Effector memory CD8-positive, alpha-beta T cell (primary cell): ENCODE measurements around the gene CMAS.

Experiments used
- ATAC-seq: fragments of 150-1000 bp; cut with Tn5 transposase; replicated peaks from 2 replicates; pipeline ENCODE4 v1.10.0; 2021; ENCODE audit warnings: mild to moderate bottlenecking, moderate library complexity
- DNase-seq, 3 experiments: peaks; one replicate each; pipeline ENCODE4 v3.0.0; 2021
- H3K27ac Mint-ChIP-seq, 2 donors: one replicate each; pipeline ENCODE4 v1.8.0; 2022; ENCODE audit warnings: mild to moderate bottlenecking in 2 of 2, mixed read lengths in 2 of 2, moderate library complexity in 2 of 2
- H3K27me3 Mint-ChIP-seq, 2 donors: one replicate each; pipeline ENCODE4 v1.8.0; 2022; ENCODE audit warnings: mixed read lengths in 2 of 2
- H3K36me3 Mint-ChIP-seq: one replicate; pipeline ENCODE4 v1.8.0; 2022; ENCODE audit warnings: mild to moderate bottlenecking, moderate library complexity, mixed read lengths; ENCODE audit not compliant: insufficient read depth
- H3K4me1 Mint-ChIP-seq, 2 donors: one replicate each; pipeline ENCODE4 v1.8.0; 2022; ENCODE audit warnings: low read depth in 2 of 2, mixed read lengths in 2 of 2
- H3K4me3 Mint-ChIP-seq, 2 donors: one replicate each; pipeline ENCODE4 v1.8.0; 2022; ENCODE audit warnings: mild to moderate bottlenecking in 2 of 2, mixed read lengths in 2 of 2, moderate library complexity in 2 of 2
- H3K9me3 Mint-ChIP-seq, 2 donors: one replicate each; pipeline ENCODE4 v1.8.0; 2022; ENCODE audit warnings: mixed read lengths in 2 of 2

The CMAS gene

GRCh38 chr12:22032732-22033131 is 13.3 kb upstream of the CMAS start:
- Mint-ChIP-seq H3K4me3 (no peak overlapping the region), H3K27me3 (no peaks in the 10 kb centered on the region), H3K9me3 (no peaks in the 10 kb centered on the region), H3K36me3 (no peaks in the 10 kb centered on the region), H3K27ac (no peak overlapping the region), H3K4me1 (no peaks in the 10 kb centered on the region)
- DNase-seq (no peak), ATAC-seq (no peak)

GRCh38 chr12:22034709-22035506 is 11.1 kb upstream of the CMAS start:
- no peaks in the 10 kb centered on the region for H3K4me1 Mint-ChIP-seq
- no peak overlapping the region for H3K4me3 Mint-ChIP-seq
- no peaks in the 10 kb centered on the region for H3K36me3 Mint-ChIP-seq
- H3K27me3 Mint-ChIP-seq = peaks cover 3 to 4% of the 10 kb centered on the region in 2 donors
- no peaks in the 10 kb centered on the region for H3K9me3 Mint-ChIP-seq
- DNase-seq (no peak), ATAC-seq (no peak)
- no peak overlapping the region for H3K27ac Mint-ChIP-seq

DNA sequence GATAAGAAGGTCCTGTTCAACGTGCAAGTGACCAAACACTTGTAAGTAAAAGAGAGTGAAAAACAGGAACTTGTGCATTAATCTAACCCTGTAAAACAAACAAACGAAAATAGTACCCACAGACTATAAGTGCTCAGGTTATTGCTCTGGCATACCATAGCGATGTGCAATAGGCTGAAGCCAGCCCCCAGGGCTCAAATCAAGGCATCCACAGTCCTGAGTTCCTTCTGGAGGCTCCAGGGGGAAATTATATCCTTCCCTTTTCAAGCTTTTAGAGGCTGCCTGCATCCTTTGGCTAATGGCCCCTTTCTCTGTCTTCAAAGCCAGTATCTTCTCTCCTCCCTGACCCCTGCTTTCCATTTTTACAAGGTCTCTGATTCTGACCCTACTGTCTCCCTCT is 8.1 kb upstream of the CMAS start:
- no peaks in the 10 kb centered on the region for H3K9me3 Mint-ChIP-seq

DNA sequence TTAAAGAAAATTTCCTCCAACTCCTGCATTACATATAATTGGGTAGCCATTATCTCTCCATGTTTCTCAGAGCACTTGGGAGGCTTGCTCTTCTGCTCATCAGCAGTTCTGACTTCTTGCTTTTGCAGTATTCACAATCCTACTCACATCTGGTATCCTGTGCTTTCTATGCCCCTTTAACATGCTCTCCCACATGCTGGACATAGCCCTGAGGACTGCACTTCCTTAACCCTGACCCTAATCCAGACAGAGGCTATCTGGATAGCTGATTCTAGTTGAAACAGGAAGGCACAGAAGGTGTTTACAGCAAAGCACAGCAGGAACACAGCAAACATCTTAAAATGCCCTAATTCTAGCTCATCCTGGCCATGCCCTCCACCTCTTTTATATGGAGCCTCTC is 7.3 kb upstream of the CMAS start:
- Mint-ChIP-seq H3K4me3 (no peak overlapping the region), H3K36me3 (no peaks in the 10 kb centered on the region), H3K4me1 (no peaks in the 10 kb centered on the region), H3K27me3 (peaks cover 7 to 15% of the 10 kb centered on the region in 2 donors), H3K27ac (no peak overlapping the region), H3K9me3 (no peaks in the 10 kb centered on the region)
- DNase-seq (no peak), ATAC-seq (no peak)

More for the DNA sequence above, 8.1 kb upstream of the CMAS start:
- no peak for DNase-seq
- peaks cover 7 to 15% of the 10 kb centered on the region in 2 donors for H3K27me3 Mint-ChIP-seq
- ATAC-seq = no peak
- H3K27ac Mint-ChIP-seq = no peak overlapping the region
- no peaks in the 10 kb centered on the region for H3K4me1 Mint-ChIP-seq
- H3K4me3 Mint-ChIP-seq = no peak overlapping the region
- H3K36me3 Mint-ChIP-seq = no peaks in the 10 kb centered on the region

DNA sequence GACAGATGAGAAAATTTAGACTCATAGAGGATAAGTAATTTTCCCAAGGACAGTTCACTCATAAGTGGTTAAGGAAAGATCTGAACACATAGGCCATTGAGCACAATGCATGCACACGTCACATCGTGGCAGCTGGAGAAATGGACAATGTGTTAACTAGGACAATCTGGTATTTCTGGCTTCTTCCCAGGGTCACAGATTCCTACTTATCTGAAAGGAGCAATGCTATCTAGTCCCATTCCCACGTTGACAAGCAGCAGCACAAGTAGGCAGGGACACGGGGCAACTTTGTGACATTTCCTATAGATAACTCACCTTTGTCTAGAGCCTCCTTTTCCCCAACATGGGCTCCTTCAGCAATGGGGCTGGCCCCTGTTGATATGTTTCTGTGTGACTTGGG is 6.7 kb upstream of the CMAS start:
- H3K27me3 Mint-ChIP-seq = peaks cover 7 to 15% of the 10 kb centered on the region in 2 donors
- no peak overlapping the region for H3K4me3 Mint-ChIP-seq
- no peaks in the 10 kb centered on the region for H3K36me3 Mint-ChIP-seq
- ATAC-seq (no peak), DNase-seq (no peak)
- H3K27ac Mint-ChIP-seq = no peak overlapping the region
- H3K4me1 Mint-ChIP-seq = no peaks in the 10 kb centered on the region
- H3K9me3 Mint-ChIP-seq = no peaks in the 10 kb centered on the region

DNA sequence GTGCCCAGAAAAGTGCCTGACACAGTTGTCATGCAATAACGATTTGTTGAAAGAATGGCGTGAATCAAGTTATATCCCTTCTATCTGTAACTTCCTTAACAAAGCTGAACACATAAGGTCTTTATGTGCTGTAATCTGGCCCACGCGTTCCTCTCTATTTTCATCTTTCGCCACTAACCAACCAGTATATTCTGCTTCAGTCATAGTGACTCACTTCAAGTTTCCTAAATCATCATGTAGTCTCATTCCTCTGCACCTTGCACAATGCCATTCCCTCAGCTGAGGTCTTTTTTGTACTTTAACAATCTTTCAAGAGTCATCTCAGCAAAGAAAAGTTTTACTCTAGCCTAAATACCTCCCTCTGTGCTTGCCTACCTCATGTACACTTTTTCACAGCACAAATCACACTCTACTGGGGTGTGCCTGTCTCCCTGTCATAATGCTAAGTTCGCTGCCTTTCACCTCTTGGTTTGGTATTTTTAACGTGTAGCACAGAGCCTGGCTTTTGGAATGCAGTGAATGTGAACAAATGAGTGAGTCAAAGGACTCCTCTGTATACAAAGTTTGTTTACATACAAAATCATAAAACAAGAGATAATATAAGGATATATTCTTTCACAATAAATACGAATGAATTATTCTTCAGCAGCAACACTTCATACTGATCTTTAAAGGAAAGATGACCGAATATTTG is 2.9 kb upstream of the CMAS start:
- H3K4me3 Mint-ChIP-seq = no peak overlapping the region
- H3K27me3 Mint-ChIP-seq = peaks cover 7 to 15% of the 10 kb centered on the region in 2 donors
- peaks cover 13 to 17% of the 10 kb centered on the region in 2 donors for H3K4me1 Mint-ChIP-seq
- DNase-seq = no peak
- no peak overlapping the region for H3K27ac Mint-ChIP-seq
- H3K9me3 Mint-ChIP-seq = no peaks in the 10 kb centered on the region
- no peaks in the 10 kb centered on the region for H3K36me3 Mint-ChIP-seq
- no peak for ATAC-seq

- ATAC-seq (no peak), DNase-seq (no peak)
- no peak overlapping the region for H3K4me3 Mint-ChIP-seq
- no peaks in the 10 kb centered on the region for H3K9me3 Mint-ChIP-seq
- no peak overlapping the region for H3K27ac Mint-ChIP-seq
- no peaks in the 10 kb centered on the region for H3K36me3 Mint-ChIP-seq
- peaks cover 17 to 22% of the 10 kb centered on the region in 2 donors for H3K4me1 Mint-ChIP-seq
- H3K27me3 Mint-ChIP-seq = peaks cover 7 to 15% of the 10 kb centered on the region in 2 donors
Observed at GRCh38 chr12:22043943-22044342, 2.1 kb upstream of the CMAS start.

DNA sequence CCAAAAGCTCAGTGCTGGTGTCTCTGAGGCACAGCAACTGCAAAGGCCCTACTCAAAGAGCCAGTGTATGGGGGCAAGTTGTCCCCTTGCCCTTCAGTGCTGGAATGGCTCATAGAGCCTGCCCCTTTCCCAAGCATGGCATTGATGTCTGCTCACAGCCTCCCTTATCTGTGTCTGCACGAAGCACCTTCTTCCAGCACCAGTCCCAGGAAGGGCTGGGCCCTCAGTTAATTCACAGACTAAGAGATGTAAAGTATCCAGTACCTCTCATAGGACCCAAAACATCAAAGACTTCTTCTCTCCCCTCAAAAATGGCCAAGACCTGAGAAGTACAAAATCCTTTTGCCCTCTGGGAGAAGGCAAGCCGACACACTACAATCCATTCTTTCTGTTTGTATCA is 1.6 kb upstream of the CMAS start:
- Mint-ChIP-seq H3K27ac (no peak overlapping the region), H3K4me1 (peaks cover 21 to 24% of the 10 kb centered on the region in 2 donors), H3K9me3 (no peaks in the 10 kb centered on the region), H3K4me3 (no peak overlapping the region), H3K27me3 (peaks cover 7 to 15% of the 10 kb centered on the region in 2 donors), H3K36me3 (no peaks in the 10 kb centered on the region)
- ATAC-seq (no peak), DNase-seq (no peak)

DNA sequence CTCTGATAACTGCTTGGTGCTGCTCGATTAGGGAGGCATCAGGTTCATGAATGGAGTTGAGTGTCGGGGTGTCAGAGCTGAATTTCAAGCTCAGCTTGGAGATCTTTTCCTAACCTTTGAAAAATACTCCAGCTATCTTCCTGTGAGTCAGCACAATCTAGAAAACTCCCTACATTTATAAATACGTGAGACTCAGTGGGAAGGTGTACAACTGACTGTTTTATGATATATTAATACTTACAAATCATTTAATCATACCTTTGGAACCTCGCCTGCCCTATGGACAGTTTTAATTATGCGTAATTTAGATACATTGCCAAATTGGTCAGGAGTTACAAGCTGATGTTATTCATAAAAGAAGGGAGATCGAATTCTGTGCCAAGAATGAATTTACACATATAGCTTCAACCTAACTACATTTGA is 961 bp downstream of the CMAS start:
- no peaks in the 10 kb centered on the region for H3K9me3 Mint-ChIP-seq
- H3K4me1 Mint-ChIP-seq = peaks cover 21 to 36% of the 10 kb centered on the region in 2 donors
- peak overlapping the region; percentile 79 to 88 for H3K27ac Mint-ChIP-seq
- no peaks in the 10 kb centered on the region for H3K36me3 Mint-ChIP-seq
- H3K27me3 Mint-ChIP-seq = no peaks in the 10 kb centered on the region
- DNase-seq = no peak
- H3K4me3 Mint-ChIP-seq = peak overlapping the region; percentile 89 to 91
- ATAC-seq = no peak

DNA sequence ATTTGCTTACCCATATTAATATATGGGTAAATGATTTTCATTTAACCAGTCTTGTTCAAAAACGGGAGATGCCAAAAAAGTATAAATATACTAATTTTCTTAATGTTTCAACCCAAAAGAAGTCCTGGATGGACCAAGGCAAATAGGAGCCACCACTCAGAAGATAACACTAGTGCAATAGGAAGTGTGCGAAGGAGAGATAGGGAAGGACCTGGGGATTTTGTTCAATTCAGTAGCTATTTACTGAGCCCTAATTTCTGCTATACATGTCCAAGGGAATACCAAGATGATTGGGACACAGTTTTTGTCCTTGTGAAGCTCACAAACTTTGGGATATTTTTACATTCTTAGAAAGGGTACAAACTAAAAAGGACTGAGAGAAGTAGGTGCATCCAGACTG is 1.5 kb downstream of the CMAS start:
- DNase-seq (no peak), ATAC-seq (no peak)
- Mint-ChIP-seq H3K4me3 (peak overlapping the region; percentile 89 to 91), H3K9me3 (no peaks in the 10 kb centered on the region), H3K27me3 (no peaks in the 10 kb centered on the region), H3K36me3 (no peaks in the 10 kb centered on the region), H3K4me1 (peaks cover 21 to 37% of the 10 kb centered on the region in 2 donors), H3K27ac (peak overlapping the region; percentile 79 to 88)

- ATAC-seq (no peak), DNase-seq (no peak)
- H3K4me3 Mint-ChIP-seq = no peak overlapping the region
- no peaks in the 10 kb centered on the region for H3K27me3 Mint-ChIP-seq
- H3K9me3 Mint-ChIP-seq = no peaks in the 10 kb centered on the region
- H3K4me1 Mint-ChIP-seq = peaks cover 21 to 43% of the 10 kb centered on the region in 2 donors
- no peak overlapping the region for H3K27ac Mint-ChIP-seq
- H3K36me3 Mint-ChIP-seq = no peaks in the 10 kb centered on the region
Observed at GRCh38 chr12:22048351-22049041, 2.5 kb downstream of the CMAS start.

DNA sequence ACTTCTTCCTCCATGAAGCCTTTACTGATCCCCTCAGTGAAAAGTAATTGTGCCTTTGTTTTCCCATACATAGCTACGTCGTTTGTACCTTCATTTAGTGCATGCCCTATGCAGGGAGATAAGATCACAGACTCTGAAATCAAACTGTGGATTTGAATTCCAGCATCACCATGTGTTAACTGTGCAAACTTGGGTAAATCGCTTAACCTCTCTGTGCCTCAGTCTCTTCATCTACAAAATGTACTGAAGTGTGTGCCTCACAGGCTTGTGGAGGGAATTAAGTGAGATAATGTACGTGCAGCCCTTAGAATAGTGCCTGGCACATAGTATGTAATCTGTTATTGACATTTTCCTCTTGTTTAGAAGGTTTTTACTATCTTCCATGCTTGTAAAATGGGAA is 4.1 kb downstream of the CMAS start:
- H3K4me3 Mint-ChIP-seq = no peak overlapping the region
- no peak for ATAC-seq
- no peak for DNase-seq
- H3K9me3 Mint-ChIP-seq = no peaks in the 10 kb centered on the region
- H3K27me3 Mint-ChIP-seq = no peaks in the 10 kb centered on the region
- H3K27ac Mint-ChIP-seq = peak overlapping the region in 1 of 2 donors; percentile 20
- H3K4me1 Mint-ChIP-seq = peaks cover 21 to 47% of the 10 kb centered on the region in 2 donors
- peaks cover 2% of the 10 kb centered on the region for H3K36me3 Mint-ChIP-seq

- H3K9me3 Mint-ChIP-seq = no peaks in the 10 kb centered on the region
- H3K4me3 Mint-ChIP-seq = no peak overlapping the region
- ATAC-seq = no peak
- H3K36me3 Mint-ChIP-seq = peaks cover 12% of the 10 kb centered on the region
- no peak for DNase-seq
- no peaks in the 10 kb centered on the region for H3K27me3 Mint-ChIP-seq
- H3K4me1 Mint-ChIP-seq = peaks cover 21 to 44% of the 10 kb centered on the region in 2 donors
- H3K27ac Mint-ChIP-seq = no peak overlapping the region
Observed at GRCh38 chr12:22051114-22051698, 5.2 kb downstream of the CMAS start.
